ENCODE measurements around the gene RFTN1. TPM values are rescaled to one million over a fixed set of nuclear protein-coding genes. Genes with fewer than 3 reads are reported as not detected.
A peak's percentile ranks its signal among the peaks of the same experiment; 100 is the strongest.

The RFTN1 gene
- total and polyA plus RNA-seq, 9 of the 15 experiments (the other 6 are each of a cell fraction or from before 2014, with no cell fraction given) = 0.08 to 0.51 (median 0.11) TPM; not detected in 6

GRCh38 chr3:16550676-16551341, 37.3 kb upstream of the RFTN1 start (continued):
- TF ChIP-seq ZSCAN32 (CRISPR knock-in tag; IDR thresholded peaks at IDR 0.05) (peak; percentile 89), PHF8 (IDR thresholded peaks at IDR 0.05; ENCODE audit: borderline replicate concordance, low read length) (no peak), NFIX (CRISPR knock-in tag; IDR thresholded peaks at IDR 0.05; ENCODE audit: low read depth) (no peak), ATF4 (CRISPR knock-in tag; IDR thresholded peaks at IDR 0.05) (peak; percentile 99), ZC3H8 (IDR thresholded peaks at IDR 0.05) (no peak), RNF219 (CRISPR knock-in tag; IDR thresholded peaks at IDR 0.05) (no peak), GATAD2B (IDR thresholded peaks at IDR 0.05; ENCODE audit: borderline replicate concordance) (no peak), PRPF4 (IDR thresholded peaks at IDR 0.05; ENCODE audit: insufficient read depth, low read depth, low read length, poor library complexity, severe bottlenecking) (no peak), ATF3 (IDR thresholded peaks at IDR 0.05) (peak; percentile 94), ATF3 (CRISPR knock-in tag; conservative IDR thresholded peaks at IDR 0.05) (0 out of 2 replicates have a peak, but pooled peaks have one; percentile 67), CTBP1 (IDR thresholded peaks at IDR 0.05; ENCODE audit: borderline replicate concordance) (peak; percentile 54; the same call in 1 of the 2 replicates), SMAD4 (CRISPR knock-in tag; conservative IDR thresholded peaks at IDR 0.05) (peak; percentile 42; the same call in 1 of the 2 replicates), NR2C2 (CRISPR knock-in tag; IDR thresholded peaks at IDR 0.05) (no peak), NR2C2 (tag; IDR thresholded peaks at IDR 0.05) (no peak), ARID1B (IDR thresholded peaks at IDR 0.05) (peak; percentile 50), ETV5 (CRISPR knock-in tag; IDR thresholded peaks at IDR 0.05; ENCODE audit: low read depth) (no peak), SREBF1 (IDR thresholded peaks at IDR 0.05; ENCODE audit: borderline replicate concordance, low read depth, low read length) (no peak), KAT7 (CRISPR knock-in tag; IDR thresholded peaks at IDR 0.05; ENCODE audit: borderline replicate concordance) (no peak), ZNF224 (CRISPR knock-in tag; IDR thresholded peaks at IDR 0.05) (no peak), ZNF431 (CRISPR knock-in tag; IDR thresholded peaks at IDR 0.05) (no peak)
- TF ChIP-seq, protein P1, sequence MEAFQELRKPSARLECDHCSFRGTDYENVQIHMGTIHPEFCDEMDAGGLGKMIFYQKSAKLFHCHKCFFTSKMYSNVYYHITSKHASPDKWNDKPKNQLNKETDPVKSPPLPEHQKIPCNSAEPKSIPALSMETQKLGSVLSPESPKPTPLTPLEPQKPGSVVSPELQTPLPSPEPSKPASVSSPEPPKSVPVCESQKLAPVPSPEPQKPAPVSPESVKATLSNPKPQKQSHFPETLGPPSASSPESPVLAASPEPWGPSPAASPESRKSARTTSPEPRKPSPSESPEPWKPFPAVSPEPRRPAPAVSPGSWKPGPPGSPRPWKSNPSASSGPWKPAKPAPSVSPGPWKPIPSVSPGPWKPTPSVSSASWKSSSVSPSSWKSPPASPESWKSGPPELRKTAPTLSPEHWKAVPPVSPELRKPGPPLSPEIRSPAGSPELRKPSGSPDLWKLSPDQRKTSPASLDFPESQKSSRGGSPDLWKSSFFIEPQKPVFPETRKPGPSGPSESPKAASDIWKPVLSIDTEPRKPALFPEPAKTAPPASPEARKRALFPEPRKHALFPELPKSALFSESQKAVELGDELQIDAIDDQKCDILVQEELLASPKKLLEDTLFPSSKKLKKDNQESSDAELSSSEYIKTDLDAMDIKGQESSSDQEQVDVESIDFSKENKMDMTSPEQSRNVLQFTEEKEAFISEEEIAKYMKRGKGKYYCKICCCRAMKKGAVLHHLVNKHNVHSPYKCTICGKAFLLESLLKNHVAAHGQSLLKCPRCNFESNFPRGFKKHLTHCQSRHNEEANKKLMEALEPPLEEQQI (IDR thresholded peaks at IDR 0.05) = peak; percentile 66
- TF ChIP-seq, protein P2, sequence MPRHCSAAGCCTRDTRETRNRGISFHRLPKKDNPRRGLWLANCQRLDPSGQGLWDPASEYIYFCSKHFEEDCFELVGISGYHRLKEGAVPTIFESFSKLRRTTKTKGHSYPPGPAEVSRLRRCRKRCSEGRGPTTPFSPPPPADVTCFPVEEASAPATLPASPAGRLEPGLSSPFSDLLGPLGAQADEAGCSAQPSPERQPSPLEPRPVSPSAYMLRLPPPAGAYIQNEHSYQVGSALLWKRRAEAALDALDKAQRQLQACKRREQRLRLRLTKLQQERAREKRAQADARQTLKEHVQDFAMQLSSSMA (CRISPR knock-in tag; IDR thresholded peaks at IDR 0.05) = no peak
